Ishikawa (cell line): ENCODE measurements around the gene SETD9.

Experiments used
- CREB1 ChIP-seq: IDR thresholded peaks from 2 replicates; pipeline ENCODE4 v1.6.1; 2012; ENCODE audit warnings: low read depth
- EP300 ChIP-seq: IDR thresholded peaks from 2 replicates; pipeline ENCODE4 v1.6.1; 2012; ENCODE audit warnings: borderline replicate concordance
- FOXM1 ChIP-seq: IDR thresholded peaks from 2 replicates; pipeline ENCODE4 v1.6.1; 2012; ENCODE audit warnings: low read depth, borderline replicate concordance
- RAD21 ChIP-seq: IDR thresholded peaks from 2 replicates; pipeline ENCODE4 v1.6.1; 2012; ENCODE audit warnings: low read depth
- REST ChIP-seq: IDR thresholded peaks from 2 replicates; pipeline ENCODE4 v1.6.1; 2012; ENCODE audit warnings: low read depth, mild to moderate bottlenecking
- TAF1 ChIP-seq: IDR thresholded peaks from 2 replicates; pipeline ENCODE4 v1.6.1; 2012; ENCODE audit warnings: low read depth, mild to moderate bottlenecking
- YY1 ChIP-seq: IDR thresholded peaks from 2 replicates; pipeline ENCODE4 v1.6.1; 2012; ENCODE audit warnings: low read depth
- TF ChIP-seq, protein P1 (sequence below): IDR thresholded peaks from 2 replicates; pipeline ENCODE4 v1.6.1; 2012

- no peak for TF ChIP-seq EP300
- no peak for TF ChIP-seq RAD21
- TF ChIP-seq FOXM1, result no peak
- no peak for TF ChIP-seq REST
- no peak for TF ChIP-seq YY1
- no peak for TF ChIP-seq TAF1
- TF ChIP-seq, protein P1, sequence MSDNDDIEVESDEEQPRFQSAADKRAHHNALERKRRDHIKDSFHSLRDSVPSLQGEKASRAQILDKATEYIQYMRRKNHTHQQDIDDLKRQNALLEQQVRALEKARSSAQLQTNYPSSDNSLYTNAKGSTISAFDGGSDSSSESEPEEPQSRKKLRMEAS, result no peak
- no peak for TF ChIP-seq CREB1
These were observed 36.3 kb upstream of the SETD9 start for GRCh38 chr5:56873056-56873455.
